GM19324 (cell line): ENCODE measurements around the gene S1PR2.
A peak's percentile ranks its signal among the peaks of the same experiment; 100 is the strongest.
"Not testable (repeated sequence)": the region's sequence is repeated elsewhere in the genome, so short reads cannot be mapped to it uniquely, and the experiment has no call there.

ENCODE experiments used
- ATAC-seq: cut with Tn5 transposase; IDR thresholded peaks from one replicate; pipeline ENCODE4 v1.9.1; 2021; ENCODE audit warnings: mild to moderate bottlenecking, moderate library complexity; ENCODE audit not compliant: unreplicated experiment, low FRiP score

Gene S1PR2

DNA sequence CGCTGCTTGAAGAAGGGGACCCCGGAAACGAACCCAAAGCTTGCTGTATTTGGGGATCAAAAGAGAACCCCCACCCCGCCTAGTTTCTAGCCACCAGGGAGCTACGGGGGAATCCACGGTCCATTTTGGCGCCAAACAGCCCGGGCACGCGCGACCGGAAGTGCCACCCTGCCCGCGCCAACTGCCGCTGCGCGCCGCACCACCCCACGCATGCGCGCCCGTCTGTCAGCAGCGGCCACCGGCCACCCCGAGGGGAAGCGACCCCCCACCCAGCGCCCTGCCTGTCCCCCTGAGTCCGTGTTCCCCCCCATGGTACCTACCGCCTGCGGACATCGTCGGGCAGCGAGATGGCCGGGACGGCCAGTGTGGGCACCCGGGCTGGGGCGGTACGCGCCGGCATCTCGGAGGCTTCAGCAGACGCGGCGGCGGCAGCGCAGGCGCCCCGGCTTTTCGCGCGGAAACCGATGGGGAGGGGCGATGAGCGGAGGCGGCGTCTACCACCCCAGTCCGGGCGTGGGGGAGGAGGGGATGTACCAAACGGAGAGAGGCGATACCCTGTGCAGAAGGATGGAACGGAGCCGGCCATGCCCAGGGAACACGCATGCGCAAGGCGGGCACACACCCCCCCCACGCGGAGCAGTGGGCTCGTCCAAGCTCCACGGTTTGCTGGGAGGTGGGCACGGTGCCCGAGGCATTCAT, 36.5 kb downstream of the S1PR2 start, which contains the start of gene DNMT1:
TSS of gene DNMT1 (minus strand) at position 454 of the 699 bp plus-strand sequence. CDS start at position 400, 54 bp downstream.
- ATAC-seq, result peak; percentile 80

DNA sequence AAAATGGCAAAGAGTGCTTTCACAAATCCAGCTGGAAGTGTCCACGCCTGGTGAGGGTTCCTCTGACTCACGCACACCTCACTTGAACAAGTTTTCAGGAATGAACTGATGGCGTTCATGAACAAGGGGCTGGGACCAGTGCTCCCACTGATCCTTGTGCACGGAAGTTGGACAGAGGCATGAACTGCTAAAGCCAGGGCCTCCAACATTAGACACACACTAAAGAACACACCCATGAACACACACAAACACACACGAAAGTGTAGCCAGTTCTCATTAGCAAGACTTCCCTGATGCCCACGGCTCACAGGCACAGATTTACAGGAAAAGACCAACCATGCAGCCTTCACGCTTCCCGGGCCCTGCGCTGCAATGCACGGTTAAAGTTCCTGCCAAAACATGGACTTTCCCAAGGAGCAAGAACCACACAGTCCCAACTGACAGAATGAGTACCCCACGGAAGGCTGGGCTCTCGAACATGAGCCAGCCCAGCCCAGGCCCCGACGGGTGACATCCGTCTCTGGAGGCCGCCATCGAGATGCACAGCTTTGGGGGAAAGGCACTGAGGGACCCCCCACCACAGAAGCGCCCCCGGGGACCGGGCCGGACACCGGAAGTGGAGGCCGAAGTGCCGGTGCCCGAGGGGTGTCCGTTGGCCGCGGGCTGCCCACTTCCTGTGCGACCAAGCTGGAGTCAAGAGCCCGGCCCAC, 37.2 kb downstream of the S1PR2 start:
- ATAC-seq, result peak; percentile 8

DNA sequence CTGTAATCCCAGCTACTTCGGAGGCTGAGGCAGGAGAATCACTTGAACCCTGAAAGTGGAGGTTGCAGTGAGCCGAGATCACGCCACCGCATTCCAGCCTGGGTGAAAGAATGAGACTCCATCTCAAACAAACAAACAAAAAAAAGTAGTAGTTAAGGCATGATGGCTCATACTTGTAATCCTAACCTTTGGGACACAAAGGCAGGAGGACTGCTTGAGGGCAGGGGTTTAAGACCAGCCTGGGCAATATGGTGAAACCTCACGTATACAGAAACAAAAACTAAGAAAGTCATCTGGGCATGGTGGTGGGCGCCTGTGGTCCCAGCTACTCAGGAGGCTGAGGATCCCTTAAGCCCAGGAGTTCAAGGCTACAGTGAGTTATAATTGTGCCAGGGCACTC, 38.2 kb downstream of the S1PR2 start:
- no peak for ATAC-seq

DNA sequence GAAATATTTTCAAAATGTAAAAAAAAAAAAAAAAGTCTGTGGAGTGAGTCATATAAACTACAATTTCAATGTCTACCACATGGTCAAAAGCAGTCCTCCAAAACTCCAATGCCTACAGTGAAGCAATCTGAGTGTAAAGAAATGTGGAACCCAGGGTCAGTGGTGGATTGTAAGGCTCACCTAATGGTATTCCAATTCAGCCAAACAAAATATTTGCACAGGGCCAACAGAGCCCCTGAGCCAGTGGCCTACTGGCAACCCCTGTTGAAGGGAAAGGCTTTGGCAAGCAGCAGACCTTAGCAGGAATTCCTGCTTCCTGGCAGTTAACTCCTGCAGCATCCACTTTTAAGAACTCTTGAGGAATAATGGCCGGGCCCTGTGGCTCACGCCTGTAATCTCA, 39.8 kb downstream of the S1PR2 start:
- no peak for ATAC-seq

DNA sequence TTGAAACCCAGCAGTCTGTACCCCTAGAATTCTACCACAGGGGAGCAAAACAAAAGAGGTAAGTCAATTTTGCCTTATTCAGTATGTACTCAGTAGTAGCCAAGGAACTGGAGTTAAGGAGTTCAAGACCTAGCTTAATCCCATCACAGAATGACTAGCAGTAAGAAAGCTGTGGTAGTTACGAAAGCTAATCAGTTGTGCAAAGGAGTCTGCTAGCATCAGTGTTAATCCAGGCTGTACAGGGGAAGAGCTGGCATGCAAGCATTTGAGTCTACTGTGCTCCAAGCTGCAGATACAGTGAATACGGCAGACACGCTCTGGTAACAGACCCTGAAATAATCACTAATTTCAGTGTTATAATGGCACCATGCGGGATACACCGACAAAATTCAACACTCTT, 41.1 kb downstream of the S1PR2 start:
- no peak for ATAC-seq

GRCh38 chr19:10189616-10190015, 41.5 kb downstream of the S1PR2 start:
- ATAC-seq, result no peak

- no peak for ATAC-seq
Observed at GRCh38 chr19:10187315-10187714, 43.8 kb downstream of the S1PR2 start.

GRCh38 chr19:10184636-10185035, 46.5 kb downstream of the S1PR2 start:
- ATAC-seq, result no peak

- ATAC-seq, result no peak
Observed at GRCh38 chr19:10183926-10184325, 47.2 kb downstream of the S1PR2 start.

GRCh38 chr19:10182847-10183246, 48.3 kb downstream of the S1PR2 start:
- no peak for ATAC-seq

DNA sequence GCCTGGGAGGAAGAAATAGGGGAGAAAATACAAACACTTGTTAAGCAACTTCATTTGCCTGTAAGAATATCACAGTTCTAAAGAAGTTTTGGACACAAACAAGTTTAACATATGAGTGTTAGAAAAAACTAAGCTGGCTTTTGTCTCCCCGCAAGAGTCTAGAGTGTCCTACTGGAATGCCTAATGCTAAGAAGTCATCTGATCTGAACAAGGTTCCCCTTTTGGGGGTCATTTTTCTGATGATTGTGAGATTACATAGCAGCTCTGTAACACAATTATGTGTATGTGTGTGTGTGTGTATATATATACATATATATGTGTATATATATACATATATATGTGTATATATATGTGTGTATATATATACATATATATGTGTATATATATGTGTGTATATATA, 49.1 kb downstream of the S1PR2 start:
- ATAC-seq, result no peak

DNA sequence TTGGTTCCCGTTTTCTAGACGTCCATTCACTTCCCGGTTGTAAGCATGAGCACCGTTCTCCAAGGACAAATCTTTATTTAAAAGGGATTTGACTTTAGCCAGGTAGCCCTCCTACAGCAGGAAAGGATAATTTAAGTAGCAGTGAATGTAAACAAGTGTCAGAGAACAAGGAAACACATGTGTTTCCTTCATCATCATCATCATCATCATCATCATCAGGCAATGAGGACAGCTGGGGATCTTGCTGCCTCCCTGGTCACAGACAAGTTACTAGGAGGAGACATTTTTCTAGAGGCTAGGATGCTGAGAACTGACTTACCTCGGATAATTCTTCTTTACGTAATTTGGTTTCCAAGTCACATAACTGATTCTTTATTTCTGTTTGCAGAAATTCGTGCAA, 50.7 kb downstream of the S1PR2 start:
- no peak for ATAC-seq

DNA sequence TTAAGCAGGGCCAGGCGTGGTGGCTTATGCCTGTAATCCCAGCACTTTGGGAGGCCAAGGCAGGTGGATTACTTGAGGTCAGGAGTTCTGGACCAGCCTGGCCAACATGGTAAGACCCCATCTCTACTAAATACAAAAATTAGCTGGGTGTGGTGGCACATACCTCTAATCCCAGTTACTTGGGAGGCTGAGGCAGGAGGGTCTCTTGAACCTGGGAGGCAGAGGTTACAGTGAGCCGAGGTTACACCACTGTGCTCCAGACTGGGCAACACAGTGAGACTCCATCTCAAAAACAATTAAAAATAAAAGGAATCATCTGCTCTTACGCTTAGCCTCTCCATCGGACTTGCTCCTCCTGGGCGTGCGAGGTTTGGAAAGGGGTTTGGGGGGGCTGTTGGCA, 51.1 kb downstream of the S1PR2 start:
- not testable (repeated sequence) for ATAC-seq

DNA sequence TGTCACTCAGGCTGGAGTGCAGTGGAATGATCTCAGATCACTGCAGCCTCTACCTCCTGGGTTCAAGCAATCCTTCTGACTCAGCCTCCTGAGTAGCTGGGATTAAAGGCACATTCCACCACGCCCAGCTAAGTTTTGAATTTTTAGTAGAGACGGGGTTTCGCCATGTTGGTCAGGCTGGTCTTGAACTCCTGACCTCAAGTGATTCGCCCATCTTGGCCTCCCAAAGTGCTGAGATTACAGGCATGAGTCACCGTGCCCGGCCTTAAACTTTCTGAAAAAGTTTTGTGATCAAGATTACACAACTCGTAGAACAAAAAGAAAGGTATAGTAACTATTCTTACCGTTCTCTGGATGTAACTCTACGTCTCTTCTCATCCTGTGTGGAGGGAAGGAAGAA, 57.6 kb downstream of the S1PR2 start:
- no peak for ATAC-seq
